Activated CD8-positive, alpha-beta memory T cell treated with anti-CD3 and anti-CD28 coated beads for 48 hours (primary cell): ENCODE results near the gene ST14.
"Not testable (repeated sequence)": the region's sequence is repeated elsewhere in the genome, so short reads cannot be mapped to it uniquely, and the experiment has no call there.

Source experiments
- DNase-seq, 3 experiments: peaks; one replicate each; pipeline ENCODE4 v3.0.0-alpha.2; 2020; ENCODE audit warnings: low read depth in 2 of 3, low spot score in 2 of 3

Gene ST14

GRCh38 chr11:130188047-130188446, 28.5 kb downstream of the ST14 start:
- DNase-seq = no peak

- DNase-seq = no peak
These were observed 29.2 kb downstream of the ST14 start for GRCh38 chr11:130188585-130189347.

GRCh38 chr11:130189492-130190210, 30.1 kb downstream of the ST14 start:
- DNase-seq = no peak

- DNase-seq = no peak
These were observed 30.8 kb downstream of the ST14 start for GRCh38 chr11:130190371-130190881.

GRCh38 chr11:130191896-130192295, 32.3 kb downstream of the ST14 start:
- no peak for DNase-seq

GRCh38 chr11:130192845-130193267, 33.3 kb downstream of the ST14 start:
- no peak for DNase-seq

GRCh38 chr11:130193551-130193950, 34.0 kb downstream of the ST14 start:
- DNase-seq = not testable (repeated sequence)

- no peak for DNase-seq
These were observed 34.9 kb downstream of the ST14 start for GRCh38 chr11:130194241-130195023.

- DNase-seq = no peak
These were observed 37.9 kb downstream of the ST14 start for GRCh38 chr11:130197386-130198035.

- no peak for DNase-seq
These were observed 38.7 kb downstream of the ST14 start for GRCh38 chr11:130198292-130198691.

- no peak for DNase-seq
These were observed 39.4 kb downstream of the ST14 start for GRCh38 chr11:130198964-130199363.

GRCh38 chr11:130199792-130200191, 40.2 kb downstream of the ST14 start:
- no peak for DNase-seq

GRCh38 chr11:130201026-130201425, 41.4 kb downstream of the ST14 start:
- DNase-seq = no peak

GRCh38 chr11:130202009-130202817, 42.6 kb downstream of the ST14 start:
- no peak for DNase-seq

GRCh38 chr11:130202818-130203689, 43.5 kb downstream of the ST14 start:
- no peak for DNase-seq

GRCh38 chr11:130203766-130204702, 44.5 kb downstream of the ST14 start:
- no peak for DNase-seq

- no peak for DNase-seq
These were observed 45.1 kb downstream of the ST14 start for GRCh38 chr11:130204703-130205095.

- no peak for DNase-seq
These were observed 46.6 kb downstream of the ST14 start for GRCh38 chr11:130206141-130206540.
